AG20443 (cell line): ENCODE results near the gene BLMH.
"Not testable (repeated sequence)": the region's sequence is repeated elsewhere in the genome, so short reads cannot be mapped to it uniquely, and the experiment has no call there.

Experiments
- DNase-seq: peaks from one replicate; pipeline ENCODE4 v3.0.0; 2012; ENCODE audit warnings: low spot score, mixed read lengths

BLMH gene

DNA sequence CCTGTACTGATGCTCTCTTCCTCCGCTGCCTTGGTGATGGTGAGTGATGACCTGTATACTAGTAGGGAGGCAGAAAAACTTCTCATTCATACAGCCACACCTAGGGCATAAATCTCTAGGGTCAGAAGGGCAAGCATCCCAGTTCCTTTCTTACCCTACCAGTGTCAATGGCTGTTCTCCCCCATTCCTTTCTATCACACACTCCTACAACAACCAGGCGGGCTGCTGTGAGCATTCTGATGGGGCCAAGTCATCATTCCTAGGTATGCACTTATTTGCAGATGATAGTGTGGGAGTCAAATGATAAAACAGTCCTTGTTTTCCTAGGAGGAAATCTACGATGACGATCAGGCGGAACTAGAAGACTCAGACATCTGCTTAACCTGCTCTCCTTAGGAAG lies 42.3 kb downstream of the BLMH start:
- no peak for DNase-seq

DNA sequence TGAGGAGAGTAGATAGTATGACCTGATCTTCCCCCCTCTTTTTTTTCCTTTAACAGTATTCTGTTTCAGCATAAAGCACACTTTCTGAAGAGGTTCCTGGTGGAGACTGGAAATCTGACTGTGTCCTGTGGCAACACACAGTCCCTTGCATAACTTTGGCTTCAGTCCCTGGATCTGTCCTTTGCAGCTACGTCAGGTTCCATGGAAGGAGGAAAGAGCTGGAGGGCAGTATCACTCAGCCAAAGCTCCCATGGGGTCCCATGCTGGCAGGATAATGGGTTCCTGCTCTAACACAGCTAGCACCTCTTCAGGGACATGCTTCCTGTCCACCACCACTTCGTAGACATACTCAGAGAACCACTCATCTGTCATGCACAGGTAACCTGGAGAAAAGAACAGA lies 43.0 kb downstream of the BLMH start:
- DNase-seq: no peak

DNA sequence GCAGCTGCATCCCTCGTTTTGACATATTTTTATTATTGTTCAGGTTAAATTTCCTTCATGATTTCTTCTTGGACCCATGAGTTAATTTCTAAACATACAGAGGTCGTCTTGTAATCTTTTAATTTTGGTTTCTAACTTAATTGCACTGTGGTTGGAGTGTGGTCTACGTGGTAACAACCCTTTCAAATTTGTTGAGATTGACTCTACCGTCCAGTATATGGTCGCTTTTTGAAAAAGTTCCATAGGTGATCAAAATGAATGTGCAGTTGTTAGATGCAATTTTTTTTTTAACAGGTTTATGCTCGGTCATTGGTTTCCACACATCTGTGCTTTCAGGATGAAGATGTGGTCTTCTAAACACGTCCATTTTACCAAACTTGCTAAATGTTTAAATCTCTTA lies 45.3 kb downstream of the BLMH start:
- DNase-seq: no peak

DNA sequence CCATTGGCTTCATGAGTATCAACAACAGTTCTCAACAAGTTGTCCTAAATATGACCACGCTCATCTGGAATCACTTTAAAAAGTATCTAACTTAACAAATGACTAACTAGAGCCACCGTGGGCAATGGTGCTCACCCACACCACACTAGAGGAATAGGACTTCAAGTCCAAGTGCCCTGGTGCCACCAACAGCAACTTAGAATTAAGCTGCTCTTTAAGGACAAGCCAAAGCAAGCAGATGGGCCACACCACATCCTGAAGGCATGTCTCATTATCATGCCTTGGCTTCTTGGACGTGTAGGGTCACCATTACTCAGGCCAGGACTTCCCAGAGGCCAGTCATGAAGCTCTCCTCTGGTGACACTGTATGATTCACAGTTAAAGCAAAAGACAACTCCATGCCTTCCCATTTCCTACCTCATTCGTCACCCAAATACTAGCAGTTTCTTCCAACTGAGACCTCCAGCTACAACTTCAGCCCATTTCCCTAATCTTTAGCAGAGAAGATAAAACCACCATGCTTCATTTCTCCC lies 46.8 kb downstream of the BLMH start:
- peak; percentile 81 for DNase-seq

DNA sequence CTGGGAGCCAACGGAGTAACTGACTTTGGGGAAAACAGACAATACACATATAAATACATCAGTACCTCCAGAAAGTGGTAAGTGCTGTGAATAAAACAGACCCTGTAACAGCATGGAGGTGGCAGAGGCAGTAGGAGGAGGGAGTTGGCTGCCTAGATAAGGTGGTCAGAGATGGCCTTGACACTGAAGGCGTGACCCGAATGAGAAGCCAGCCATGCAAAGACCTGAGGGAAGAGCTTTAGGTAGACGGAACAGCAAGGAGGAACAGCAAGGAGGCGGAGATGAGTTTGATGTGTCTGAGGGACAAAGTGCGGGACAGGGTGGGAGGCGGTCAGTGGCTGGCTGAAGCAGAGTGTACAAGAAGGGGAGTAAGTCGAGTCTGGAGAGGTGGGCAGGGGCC lies 48.2 kb downstream of the BLMH start:
- DNase-seq: no peak

DNA sequence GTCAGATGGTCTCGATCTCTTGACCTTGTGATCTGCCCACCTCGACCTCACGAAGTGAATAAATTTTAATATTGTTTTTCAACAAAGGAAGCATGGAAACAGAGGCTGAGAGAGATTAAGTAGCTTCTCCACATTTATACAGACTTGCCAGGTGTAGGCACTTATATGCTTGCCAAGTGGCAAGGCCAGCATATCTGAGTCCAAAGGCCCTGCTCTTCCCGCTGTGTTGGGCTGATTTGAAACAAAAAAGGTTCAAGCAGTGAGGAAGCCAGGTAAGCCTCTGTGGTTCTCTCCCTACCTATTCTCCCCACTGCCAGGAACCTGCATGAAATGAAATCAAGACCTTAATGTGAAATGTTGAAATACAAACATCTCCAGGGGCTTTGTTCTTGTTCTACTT lies 48.7 kb downstream of the BLMH start:
- no peak for DNase-seq

DNA sequence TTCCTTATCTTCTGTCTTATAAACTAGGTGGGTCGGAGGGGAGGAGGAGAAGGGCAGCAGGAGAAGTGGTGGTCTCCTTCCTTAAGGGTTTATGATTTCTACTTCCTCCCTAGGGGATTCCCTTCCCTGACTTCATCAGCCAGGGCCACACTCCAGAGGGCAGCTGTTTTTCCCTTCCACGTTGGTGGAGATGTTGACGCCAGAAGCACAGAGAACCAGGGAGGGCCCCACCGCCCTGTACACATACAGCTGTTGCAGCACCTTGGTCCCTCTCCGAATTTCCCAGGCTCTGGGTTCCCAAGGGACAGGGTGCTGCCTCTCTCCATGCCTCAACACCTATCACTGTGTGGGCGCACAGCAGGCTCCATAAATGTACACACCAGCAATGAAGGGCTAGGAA lies 50.7 kb downstream of the BLMH start:
- no peak for DNase-seq

DNA sequence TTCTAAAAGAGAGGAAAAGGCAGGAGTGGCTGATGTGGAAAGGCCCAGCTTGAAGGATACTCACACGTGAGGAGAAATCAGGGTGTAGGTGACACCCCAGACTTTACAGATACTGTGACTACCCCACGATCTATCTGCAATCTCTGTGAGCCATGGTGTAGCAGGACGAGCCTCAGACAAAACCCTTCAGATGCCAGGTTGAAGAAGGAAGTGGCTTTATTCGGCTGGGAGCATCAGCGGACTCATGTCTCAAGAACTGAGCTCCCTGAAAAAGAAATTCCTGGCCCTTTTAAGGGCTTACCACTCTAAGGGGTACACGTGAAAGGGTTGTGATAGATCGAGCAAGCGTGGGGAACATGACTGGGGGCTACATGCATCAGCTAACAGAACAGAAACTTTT lies 51.6 kb downstream of the BLMH start:
- no peak for DNase-seq

DNA sequence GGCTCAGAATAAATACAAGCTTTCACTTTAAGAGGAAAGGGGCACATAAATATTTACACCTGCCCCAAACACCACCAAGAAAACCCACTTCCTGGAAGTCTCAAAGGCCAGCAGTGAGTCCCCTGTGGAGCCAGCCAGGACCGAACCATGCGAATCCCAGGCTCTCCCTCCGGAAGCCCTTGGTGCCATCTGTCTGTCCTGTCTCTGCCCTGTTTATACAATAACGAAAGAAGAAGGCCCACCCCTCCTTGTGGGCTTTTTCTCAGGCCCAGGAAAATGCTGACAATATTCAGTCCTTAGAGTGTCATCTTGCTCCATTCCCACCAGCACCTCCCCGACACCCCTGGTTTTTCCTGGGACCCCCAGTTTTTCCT lies 52.7 kb downstream of the BLMH start:
- no peak for DNase-seq

DNA sequence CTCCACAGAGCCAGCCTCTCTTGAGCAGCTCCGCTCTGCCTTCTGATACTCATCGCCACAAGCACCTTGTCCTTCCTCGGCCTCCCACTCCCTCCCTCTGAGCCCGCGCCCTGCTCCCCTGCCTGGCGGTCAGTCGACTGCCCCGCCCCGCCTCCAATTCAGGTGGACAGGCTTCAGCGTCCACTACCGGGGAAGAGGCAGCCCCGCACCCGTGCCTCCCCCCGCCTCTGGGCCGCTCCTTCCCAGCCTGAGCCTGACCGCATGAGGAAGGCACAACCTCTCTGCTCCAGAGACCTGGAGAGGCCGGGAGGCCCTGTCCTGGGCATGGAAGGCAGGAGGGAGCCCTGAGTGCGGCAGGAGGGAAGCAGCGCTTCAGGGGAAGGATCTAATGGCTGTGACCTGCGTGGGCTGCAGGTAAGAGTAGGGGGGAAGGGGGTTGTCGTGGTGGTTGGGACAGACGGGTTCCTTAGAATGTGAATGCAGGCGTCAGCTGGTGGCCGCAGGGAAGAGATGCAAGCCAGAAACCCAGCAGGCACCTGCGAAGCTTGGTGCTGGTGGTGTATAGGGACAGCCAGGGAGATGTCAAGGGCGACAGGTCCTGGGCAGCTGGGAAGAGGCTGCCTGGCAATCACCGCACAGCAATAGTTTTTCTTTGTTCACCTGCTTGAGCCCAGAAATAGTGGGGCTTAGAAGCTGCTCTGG lies 53.2 kb downstream of the BLMH start:
- no peak for DNase-seq

DNA sequence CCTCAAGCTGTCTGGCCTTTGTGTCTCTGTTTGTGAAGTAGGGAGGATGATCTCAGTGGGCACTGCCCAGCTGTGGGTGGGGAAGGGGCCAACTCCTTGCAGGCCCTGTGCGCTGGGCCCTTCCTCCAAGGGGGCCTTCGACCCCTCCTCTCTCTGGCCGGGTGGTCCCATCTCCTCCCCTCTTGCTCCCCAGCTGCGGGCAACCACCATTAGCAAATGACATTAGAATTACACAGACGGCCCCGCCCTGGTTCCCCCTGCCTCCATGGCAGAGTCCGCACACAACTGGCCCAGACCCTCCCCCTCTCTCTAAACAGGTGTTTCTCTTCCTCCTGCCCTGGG lies 53.8 kb downstream of the BLMH start:
- no peak for DNase-seq

DNA sequence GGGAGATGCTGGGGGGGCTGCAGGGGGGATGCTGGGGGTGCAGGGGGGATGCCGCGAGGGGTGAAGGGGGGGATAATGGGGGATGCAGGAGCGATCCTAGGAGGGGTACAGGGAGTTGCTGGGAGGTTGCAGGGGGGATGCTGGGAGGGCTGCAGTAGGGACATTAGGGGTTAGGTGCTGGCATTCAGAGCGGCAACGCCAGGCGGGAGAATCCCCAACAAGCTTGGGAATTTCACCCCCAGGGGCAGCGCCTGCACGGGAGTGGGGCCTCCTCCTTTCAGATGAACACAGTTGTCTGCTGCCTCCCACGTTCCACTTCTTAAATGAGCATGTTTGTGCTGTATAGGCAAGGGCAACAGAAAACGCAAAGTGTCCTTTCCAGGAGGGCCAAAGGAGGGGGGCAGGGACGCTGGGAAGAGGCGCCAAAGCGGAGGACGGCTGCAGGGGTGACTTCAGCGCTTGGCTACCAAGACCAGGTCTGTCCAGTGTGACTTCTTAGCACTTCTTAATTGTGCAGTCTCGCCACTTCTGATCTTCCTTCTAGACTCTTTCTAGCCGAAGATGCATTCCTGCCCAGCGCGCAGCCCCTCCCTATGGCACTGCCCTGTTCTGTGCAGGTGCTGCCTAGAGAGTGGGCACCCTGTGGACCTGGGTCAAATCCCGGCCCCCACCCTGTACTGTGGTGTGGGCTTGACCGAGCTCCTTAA lies 54.3 kb downstream of the BLMH start:
- DNase-seq: no peak

DNA sequence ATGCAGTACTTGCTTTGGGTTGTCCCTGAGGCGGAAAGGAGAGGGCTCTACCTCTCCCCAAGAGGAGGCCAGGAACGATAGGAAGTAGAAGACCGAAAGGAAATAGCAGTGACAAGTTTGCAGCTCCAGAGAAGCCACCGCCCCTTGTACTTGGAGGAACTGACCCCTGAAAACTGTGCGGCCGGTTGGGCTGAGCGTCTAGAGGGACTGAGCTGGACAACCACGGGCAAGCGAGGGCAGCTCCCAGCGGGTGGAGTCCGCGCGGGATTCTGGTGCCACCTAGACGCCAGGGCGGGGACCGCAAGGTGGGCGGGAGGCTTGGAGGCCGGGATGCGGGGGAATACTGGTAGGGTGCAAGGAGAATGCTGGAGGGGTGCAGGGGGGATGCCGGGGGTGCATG lies 55.0 kb downstream of the BLMH start:
- peak; percentile 80 for DNase-seq

DNA sequence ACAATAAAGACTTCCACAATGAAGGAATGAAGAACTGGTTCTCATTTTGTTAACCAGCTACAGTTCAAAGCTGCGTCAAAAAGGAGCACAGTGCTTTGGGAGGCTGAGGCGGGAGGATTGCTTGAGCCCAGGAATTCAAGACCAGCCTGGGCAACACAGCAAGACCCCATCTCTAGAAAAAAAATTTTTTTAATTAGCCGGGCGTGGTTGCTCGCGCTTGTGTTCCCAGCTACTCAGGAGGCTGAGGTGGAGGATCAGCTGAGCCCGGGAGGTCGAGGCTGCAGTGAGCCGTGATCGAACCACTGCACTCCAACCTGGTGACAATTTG lies 55.5 kb downstream of the BLMH start:
- no peak for DNase-seq

DNA sequence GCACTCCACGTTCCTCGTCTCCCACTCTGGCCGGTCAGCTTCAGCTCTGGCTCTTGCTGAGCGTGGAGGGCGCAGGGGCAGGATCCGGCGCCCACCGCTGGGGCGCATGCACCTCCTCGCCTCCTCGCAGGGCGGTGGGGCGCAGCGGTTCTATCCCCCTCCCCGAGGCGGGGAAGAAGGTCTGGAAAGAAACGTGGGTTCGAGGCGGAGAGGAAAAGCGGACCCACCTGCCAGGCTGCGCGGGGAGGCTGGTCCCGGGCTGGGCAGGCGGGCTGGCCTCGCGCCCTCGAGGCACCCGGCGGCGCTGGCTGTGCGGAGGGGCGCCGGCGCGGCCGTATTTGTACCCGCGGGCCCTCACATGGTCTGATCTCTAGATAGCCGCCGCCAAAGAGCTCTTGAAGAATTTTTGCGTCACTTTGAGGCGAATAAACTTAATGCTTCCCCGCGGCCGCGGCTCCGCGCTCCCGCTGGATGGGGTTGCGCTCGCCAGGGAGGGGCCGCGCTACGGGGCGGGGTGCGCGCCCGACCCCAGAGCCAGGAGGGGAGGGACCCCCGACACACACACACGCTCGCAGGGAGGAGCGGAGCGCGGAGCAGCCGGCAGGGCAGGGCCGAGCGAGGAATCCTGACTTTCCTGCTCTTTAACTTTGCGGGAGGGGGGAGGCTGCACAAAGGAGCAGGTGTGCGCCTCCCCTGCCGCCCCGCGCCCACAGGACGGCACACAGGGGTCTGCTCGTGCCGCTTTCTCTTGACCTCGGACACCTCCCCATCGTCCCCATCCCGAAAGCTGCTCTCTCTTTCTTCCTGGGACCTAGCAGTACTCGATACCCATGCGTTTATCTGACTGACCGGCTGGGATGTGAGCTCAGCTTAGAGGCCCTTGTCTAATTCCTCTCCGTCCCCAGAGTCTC lies 56.1 kb downstream of the BLMH start, which contains the start of gene SLC6A4:
Gene SLC6A4 (minus strand): TSS at position 312 of the 911 bp plus-strand sequence. CDS start 13,739 bp downstream, outside the sequence.
- peak; percentile 61 for DNase-seq

DNA sequence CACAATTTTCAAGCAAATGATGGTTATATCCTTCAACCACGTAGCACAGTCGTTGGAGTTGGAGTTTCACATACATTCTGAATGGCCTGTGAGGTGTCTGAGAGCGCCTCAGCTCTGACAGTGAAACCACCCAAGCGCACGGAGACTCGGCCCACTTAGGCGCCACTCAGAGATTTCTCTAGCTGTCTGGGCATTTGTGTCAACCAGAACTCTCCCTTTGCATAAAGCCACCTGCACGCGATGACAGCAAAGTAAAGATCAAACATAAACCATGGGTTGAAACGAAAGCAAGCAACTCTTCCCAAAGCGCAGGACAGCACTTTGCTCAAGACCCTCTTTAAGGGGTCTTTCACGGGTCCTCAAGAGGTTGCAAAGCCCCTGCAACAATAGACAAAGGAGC lies 56.8 kb downstream of the BLMH start:
- DNase-seq: no peak

DNA sequence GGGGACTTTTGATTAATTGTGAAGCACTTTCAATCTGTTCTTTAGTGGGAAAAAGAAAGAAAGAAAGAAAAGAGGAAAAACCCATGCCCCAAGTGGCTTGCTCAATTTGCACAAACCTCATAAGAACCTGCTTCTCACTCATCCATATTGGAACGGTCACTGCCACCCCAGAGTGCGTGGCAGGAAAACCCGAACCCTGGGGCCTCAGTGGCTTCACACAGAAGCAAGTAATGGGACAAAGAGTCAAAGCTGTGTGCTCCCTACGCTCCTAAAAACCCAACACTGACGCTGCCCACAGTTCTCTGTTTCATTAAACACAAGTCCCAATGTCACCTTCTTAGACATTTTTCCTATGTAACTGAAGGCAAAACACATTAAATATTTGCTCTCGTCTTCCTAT lies 57.4 kb downstream of the BLMH start:
- no peak for DNase-seq

DNA sequence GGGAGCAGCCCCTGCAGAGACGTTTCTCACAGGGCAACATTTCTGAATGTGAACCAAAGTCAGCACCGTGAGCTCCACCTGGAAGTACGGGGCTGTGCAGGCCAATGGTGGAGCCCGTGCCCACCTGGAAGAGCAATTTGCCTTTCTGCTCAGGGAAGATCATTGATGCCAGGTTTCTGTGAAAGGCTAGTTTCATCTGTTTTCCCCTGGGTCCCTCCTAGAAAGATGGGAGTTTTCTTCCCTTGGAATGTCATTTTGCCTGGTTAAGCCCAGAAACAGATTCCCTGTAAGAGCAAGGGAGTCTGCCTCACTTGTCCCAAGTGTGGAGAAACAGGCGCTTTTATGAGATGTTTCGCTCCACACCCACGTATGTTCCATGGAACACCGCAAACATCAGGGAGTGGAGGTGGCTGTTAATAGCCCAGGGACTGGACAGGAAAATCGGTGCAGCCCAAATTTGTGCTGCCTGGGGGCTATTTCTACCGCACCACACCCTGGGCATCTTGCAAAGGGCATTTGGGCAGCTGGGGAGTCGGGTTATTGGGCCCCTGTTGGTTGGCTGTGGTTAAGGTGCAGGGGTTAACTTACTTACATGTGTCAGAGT lies 58.8 kb downstream of the BLMH start:
- no peak for DNase-seq

DNA sequence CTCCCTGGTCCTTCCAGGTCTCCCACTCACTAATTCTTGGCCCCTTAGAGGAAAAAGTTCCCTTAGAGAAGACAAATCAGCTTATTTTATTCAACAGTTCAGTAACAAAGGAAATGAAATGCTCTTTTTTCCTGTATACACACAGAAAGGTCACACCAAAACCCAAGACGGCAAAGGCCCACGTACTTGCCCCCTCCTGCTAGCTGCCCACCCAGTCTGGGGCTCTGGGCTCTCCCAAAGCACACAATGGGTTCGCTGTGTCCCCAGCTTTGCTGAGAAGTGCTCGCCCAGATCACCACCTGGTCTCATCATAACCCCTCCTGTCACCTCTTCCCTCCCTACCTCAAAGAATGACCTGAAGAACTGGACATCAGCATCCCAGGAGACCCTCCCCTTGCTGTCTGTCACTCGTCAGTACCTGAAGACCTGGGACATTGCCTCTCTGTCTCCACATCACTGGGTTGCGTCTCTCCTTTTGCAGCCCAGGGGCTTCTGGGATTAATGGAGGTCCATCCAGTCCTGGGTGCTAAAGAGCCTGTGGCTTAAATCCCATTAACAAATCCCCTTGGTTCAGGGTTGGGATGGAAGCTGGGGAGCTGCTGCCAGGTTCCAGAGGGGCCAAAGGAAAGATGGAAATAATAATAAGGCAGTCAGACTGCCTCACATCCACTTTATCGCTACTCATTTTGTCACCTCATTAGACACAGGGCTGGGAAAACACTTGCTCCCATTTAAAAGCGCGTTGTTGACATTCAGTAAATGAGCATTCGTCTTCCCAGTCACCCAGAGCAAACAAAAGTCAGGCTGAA lies 59.5 kb downstream of the BLMH start:
- DNase-seq: no peak

DNA sequence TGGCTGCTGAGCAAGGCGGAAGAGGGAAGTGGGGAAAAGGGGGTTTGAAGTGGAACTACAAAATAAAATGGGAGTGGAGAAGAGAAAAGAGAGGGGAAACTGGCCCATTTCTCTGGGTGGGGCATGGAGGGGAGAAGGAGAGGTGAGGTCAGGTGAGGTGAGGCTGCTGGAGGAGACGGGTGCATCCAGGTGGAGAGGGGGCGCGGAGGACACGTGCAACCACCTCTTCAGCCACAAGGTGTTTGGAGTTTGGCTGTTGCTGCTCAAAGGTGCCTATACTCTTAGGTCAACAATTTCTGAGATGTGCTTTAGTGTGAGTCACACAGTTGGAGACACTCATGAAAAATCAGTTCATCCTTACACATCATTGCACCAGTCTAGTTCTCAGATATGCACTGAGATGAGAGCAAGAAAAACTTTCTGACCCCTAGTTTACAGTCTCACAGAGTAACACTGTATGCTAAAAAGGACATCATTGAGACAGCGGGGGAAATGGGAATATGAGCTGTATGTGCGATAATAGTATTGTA lies 61.1 kb downstream of the BLMH start:
- DNase-seq: no peak

DNA sequence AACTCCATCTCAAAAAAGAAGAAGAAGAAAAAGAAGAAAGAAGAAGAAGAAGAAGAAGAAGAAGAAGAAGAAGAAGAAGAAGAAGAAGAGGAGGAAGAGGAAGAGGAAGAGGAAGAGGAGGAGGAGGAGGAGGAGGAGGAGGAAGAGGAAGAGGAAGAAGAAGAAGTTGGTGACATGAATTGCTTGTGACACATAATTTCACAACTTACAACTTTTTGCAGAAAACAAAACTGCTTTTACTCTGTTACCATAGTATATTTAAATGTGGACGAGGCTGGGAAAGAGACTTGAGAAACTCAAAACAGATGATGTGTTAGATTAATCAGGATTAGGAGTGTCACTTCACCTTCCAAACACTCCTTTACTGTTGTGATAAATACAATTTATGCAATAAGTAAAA lies 61.7 kb downstream of the BLMH start:
- DNase-seq: not testable (repeated sequence)
